BLaER1 treated with 17β-estradiol and CSF1 and Interleukin-3, amounts not matched to agents 10 nM and 100 nM (cell line): ENCODE data around the gene LGALS7.

Experiments used
- H3K27ac ChIP-seq, 11 experiments: shearing (Covaris generic); formaldehyde crosslinking; 2 replicates each; pipeline ENCODE4 v1.8.1; 2022
- H3K27me3 ChIP-seq, 11 experiments: shearing (Covaris generic); formaldehyde crosslinking; 2 replicates each; pipeline ENCODE4 v1.8.1; 2022
- H3K36me3 ChIP-seq, 11 experiments: shearing (Covaris generic); formaldehyde crosslinking; 2 replicates each; pipeline ENCODE4 v1.8.1; 2022
- H3K4me1 ChIP-seq, 10 experiments: shearing (Covaris generic); formaldehyde crosslinking; 2 replicates each; pipeline ENCODE4 v1.8.1; 2022
- H3K4me2 ChIP-seq, 11 experiments: shearing (Covaris generic); formaldehyde crosslinking; 2 replicates each; pipeline ENCODE4 v1.8.1; 2022
- H3K4me3 ChIP-seq, 10 experiments: shearing (Covaris generic); formaldehyde crosslinking; 2 replicates each; pipeline ENCODE4 v1.8.1; 2022
- H3K9ac ChIP-seq, 11 experiments: shearing (Covaris generic); formaldehyde crosslinking; 2 replicates each; pipeline ENCODE4 v1.8.1; 2022
- H3K9me3 ChIP-seq, 11 experiments: shearing (Covaris generic); formaldehyde crosslinking; replicated peaks in 1 of 11; 2 replicates each; pipeline ENCODE4 v1.8.1; 2022
- H4K20me1 ChIP-seq, 11 experiments: shearing (Covaris generic); formaldehyde crosslinking; 2 replicates each; pipeline ENCODE4 v1.8.1; 2022
- Cebpa-rat ChIP-seq, 11 experiments: shearing (Covaris generic); IDR thresholded peaks; 2 replicates each; pipeline ENCODE4 v1.8.1; 2022

LGALS7 gene

DNA sequence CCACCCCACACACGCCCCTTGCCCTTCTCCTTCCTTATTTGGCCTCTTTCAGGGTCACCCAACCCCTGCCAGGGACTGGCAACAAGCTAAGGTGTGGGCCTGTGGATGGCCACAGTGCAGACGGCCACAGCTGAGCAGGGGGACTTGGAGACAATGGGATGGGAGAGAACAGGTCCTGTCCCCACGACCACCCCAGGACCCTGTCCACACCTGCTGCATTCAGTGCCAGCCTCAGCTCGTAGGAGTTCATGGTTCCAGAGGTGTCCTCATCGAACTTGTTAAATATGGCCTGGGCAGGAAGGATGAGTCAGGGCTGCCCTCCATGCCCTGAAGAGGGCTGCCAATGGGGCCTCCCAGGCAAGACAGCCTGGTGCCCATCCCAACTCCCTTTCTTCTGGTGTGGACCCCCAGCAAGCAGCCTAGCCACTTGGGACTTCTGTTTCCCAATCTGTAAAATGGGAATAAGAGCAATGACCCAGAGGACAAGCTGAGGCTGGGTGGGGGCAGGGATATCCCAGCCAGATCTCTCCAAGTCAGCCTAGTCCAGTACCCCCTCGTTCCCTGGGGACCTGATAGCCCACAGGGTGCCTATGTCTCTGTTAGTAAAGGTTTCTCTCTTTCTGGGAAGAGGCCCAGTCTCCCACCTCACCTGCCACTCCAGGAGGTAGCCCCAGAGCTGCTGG, 39.7 kb downstream of the LGALS7 start:
- Histone ChIP-seq H3K4me3 (0 out of 20 replicates have a peak overlapping the region, but pooled peaks of 1 of the 10 experiments have one; percentile 29), H3K9ac (peak overlapping the region in 8 of 11 experiments; percentile 21 to 55 (median 37); a peak in 9 of 22 replicates), H4K20me1 (peaks cover 0 to 14% (median 0%) of the 10 kb centered on the region in 11 experiments; a peak in 5 of 22 replicates), H3K4me1 (peaks cover 26 to 48% (median 38%) of the 10 kb centered on the region in 10 experiments), H3K9me3 (no peaks in the 10 kb centered on the region), H3K27ac (peak overlapping the region in 8 of 11 experiments; percentile 35 to 74 (median 56); a peak in 12 of 22 replicates), H3K27me3 (peaks cover 3 to 20% (median 18%) of the 10 kb centered on the region in 11 experiments; a peak in 20 of 22 replicates), H3K4me2 (peak overlapping the region; percentile 58 to 89 (median 74)), H3K36me3 (peaks cover 9 to 34% (median 25%) of the 10 kb centered on the region in 11 experiments)
- no peak for TF ChIP-seq Cebpa-rat (IDR thresholded peaks at IDR 0.05)

DNA sequence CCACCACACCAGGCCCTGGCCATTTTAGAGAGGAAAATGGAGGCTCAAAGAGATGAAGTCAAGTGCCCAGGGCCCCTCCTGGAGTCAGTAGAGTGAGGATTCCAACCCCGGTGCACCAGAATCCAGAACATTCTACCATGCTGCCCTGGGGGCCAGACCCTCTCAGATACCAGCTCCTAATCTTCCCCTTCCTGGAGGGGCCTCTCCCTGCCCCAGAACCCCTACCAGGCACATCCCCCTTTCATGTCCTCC, 40.1 kb downstream of the LGALS7 start:
- H3K4me3 ChIP-seq, result no peak overlapping the region
- H3K36me3 ChIP-seq, result peaks cover 9 to 36% (median 25%) of the 10 kb centered on the region in 11 experiments
- no peak for TF ChIP-seq Cebpa-rat (IDR thresholded peaks at IDR 0.05)
- no peaks in the 10 kb centered on the region for H3K9me3 ChIP-seq
- peak overlapping the region in 7 of 11 experiments; percentile 64 to 89 (median 77); a peak in 10 of 22 replicates for H3K4me2 ChIP-seq
- peaks cover 0 to 14% (median 0%) of the 10 kb centered on the region in 11 experiments; a peak in 5 of 22 replicates for H4K20me1 ChIP-seq
- H3K9ac ChIP-seq, result no peak overlapping the region
- peak overlapping the region in 4 of 11 experiments; percentile 55 to 74 (median 73); a peak in 4 of 22 replicates for H3K27ac ChIP-seq
- H3K27me3 ChIP-seq, result peaks cover 3 to 20% (median 18%) of the 10 kb centered on the region in 11 experiments; a peak in 20 of 22 replicates
- peaks cover 26 to 51% (median 38%) of the 10 kb centered on the region in 10 experiments for H3K4me1 ChIP-seq

DNA sequence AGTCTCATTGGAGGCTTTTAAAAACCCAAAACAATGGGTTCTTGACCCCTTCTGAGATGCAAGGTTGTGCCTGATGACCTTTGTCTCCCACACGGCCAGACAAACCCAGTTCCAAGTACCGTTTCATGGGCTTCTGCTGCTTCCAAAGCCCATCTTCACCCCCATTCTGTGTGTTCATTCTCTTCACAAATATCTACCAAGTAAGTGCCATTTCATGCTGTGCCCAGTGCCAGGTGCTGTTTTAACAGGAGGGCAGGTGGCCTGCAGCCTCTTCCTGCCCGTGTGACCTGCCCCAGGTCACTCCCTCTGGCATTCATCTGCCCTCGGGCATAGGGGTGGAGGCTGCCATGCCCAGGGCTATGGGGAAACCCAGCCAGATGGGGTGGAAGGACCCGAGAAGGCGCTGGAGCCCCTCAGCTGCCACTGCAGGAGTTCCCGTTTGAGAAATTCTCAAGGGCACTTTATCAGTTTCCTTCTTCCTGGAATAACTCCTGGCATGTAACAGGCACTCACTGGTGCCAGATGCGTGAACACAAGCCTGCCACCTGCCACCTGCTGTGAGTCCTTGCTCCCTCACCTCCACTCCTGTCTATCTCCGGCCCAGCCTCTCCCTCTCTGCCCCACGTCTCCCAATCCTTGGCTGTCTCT, 41.5 kb downstream of the LGALS7 start:
- H3K27ac ChIP-seq, result peak overlapping the region in 2 of 11 experiments; percentile 10 to 22; a peak in 3 of 22 replicates
- peaks cover 0 to 27% (median 7%) of the 10 kb centered on the region in 11 experiments; a peak in 9 of 22 replicates for H4K20me1 ChIP-seq
- no peaks in the 10 kb centered on the region for H3K9me3 ChIP-seq
- peaks cover 22 to 54% (median 37%) of the 10 kb centered on the region in 10 experiments for H3K4me1 ChIP-seq
- no peak overlapping the region; a peak in 1 of 22 replicates for H3K9ac ChIP-seq
- peaks cover 3 to 9% (median 8%) of the 10 kb centered on the region in 11 experiments; a peak in 19 of 22 replicates for H3K27me3 ChIP-seq
- peaks cover 21 to 50% (median 37%) of the 10 kb centered on the region in 11 experiments for H3K36me3 ChIP-seq
- TF ChIP-seq Cebpa-rat (IDR thresholded peaks at IDR 0.05), result no peak
- no peak overlapping the region for H3K4me3 ChIP-seq
- no peak overlapping the region for H3K4me2 ChIP-seq

DNA sequence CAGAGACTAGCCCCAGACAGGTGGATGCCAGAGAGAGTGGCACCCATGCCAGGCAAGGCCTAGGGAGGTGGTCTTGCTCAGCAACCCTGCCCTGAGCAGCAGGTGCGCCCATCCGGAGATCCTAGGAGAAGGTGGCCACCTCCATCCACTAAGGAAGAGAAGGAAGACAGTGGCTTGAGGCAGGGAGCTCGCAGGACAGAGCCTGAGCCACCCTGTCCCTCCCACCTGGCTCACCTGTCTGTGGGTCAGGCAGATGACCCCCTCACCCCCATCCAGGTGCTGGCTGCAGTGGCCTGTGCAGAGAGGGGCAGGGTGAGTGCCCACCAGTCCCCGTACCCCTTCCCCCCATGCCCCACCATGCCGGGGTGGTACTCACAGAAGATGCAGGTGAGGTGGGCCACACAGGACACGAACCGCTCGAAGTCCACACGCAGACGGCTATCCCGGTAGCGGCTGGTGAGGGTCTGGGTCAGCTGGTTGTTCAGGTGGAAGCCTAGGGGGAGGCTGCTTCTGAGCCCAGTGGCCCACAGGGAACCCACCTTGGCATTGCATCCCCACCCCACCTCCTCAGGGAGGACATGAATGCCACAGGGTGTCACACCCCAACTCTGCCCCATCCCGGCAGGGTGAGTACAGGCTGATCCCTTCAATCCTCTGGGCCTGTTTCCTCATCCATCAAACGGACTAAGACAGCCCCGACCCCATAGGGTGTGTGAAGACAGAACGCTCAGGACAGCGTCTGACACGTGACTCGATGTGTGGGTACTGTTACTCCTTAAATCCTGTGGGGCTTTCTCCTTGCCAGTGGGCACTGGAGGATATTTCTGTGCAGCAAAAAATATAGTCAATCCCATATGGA, 42.4 kb downstream of the LGALS7 start:
- H3K9ac ChIP-seq, result no peak overlapping the region

DNA sequence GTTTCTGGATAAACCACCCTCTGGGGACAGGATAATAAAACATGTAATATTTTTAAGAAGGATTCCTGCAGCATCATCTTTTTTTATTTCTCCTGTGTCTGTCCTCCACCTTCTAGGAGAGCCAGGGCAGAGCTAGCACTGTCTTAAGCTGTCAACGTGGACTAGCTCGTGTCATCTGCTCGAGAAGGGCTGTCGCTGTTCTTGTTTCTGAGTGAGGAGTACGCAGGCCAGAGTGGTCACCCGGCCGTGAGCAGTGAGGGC, 42.9 kb downstream of the LGALS7 start:
- H3K4me2 ChIP-seq, result no peak overlapping the region
- H3K4me1 ChIP-seq, result peaks cover 21 to 45% (median 29%) of the 10 kb centered on the region in 10 experiments
- H3K36me3 ChIP-seq, result peaks cover 35 to 64% (median 51%) of the 10 kb centered on the region in 11 experiments
- no peaks in the 10 kb centered on the region for H3K27me3 ChIP-seq
- no peak for TF ChIP-seq Cebpa-rat (IDR thresholded peaks at IDR 0.05)
- no peak overlapping the region for H3K4me3 ChIP-seq
- no peaks in the 10 kb centered on the region for H3K9me3 ChIP-seq
- no peak overlapping the region for H3K27ac ChIP-seq
- no peak overlapping the region for H3K9ac ChIP-seq
- peaks cover 0 to 34% (median 9%) of the 10 kb centered on the region in 11 experiments; a peak in 10 of 22 replicates for H4K20me1 ChIP-seq

More for the DNA sequence above, 42.4 kb downstream of the LGALS7 start:
- no peak overlapping the region for H3K4me2 ChIP-seq
- peaks cover 22 to 47% (median 30%) of the 10 kb centered on the region in 10 experiments for H3K4me1 ChIP-seq
- H3K9me3 ChIP-seq, result no peaks in the 10 kb centered on the region
- no peak overlapping the region for H3K4me3 ChIP-seq
- peaks cover 0 to 34% (median 8%) of the 10 kb centered on the region in 11 experiments; a peak in 9 of 22 replicates for H4K20me1 ChIP-seq
- no peak overlapping the region for H3K27ac ChIP-seq
- no peak for TF ChIP-seq Cebpa-rat (IDR thresholded peaks at IDR 0.05)
- peaks cover 0 to 1% (median under 1%) of the 10 kb centered on the region in 11 experiments; a peak in 13 of 22 replicates for H3K27me3 ChIP-seq
- H3K36me3 ChIP-seq, result peaks cover 29 to 58% (median 45%) of the 10 kb centered on the region in 11 experiments

DNA sequence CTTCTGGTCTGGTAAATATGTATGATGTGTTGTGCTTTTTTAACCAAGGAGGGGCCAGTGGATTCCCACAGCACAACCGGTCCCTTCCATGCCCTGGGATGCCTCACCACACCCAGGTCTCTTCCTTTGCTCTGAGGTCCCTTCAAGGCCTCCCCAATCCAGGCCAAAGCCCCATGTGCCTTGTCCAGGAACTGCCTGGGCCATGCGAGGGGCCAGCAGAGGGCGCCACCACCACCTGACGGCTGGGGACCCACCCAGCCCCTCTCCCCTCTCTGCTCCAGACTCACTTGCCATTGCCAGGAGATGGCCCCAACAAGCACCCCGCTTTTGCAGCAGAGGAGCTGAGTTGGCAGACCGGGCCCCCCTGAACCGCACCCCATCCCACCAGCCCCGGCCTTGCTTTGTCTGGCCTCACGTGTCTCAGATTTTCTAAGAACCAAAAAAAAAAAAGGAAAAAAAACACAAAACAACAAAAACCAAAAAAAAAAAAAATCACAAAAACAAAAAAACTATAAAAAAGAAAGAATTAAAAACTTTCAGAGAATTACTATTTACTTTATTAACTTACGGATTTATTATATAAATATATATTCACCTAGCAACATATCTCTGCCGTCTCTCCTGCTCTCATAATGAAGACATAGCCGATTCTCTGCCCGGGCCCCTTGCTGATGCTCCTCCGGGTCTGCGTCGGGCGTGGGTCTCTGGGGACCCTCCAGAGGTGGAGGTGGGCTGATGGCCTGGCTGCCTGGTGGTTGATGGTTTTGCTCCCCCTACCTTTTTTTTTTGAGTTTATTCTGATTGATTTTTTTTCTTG, 43.5 kb downstream of the LGALS7 start:
- H3K4me2 ChIP-seq, result no peak overlapping the region
- H3K4me3 ChIP-seq, result no peak overlapping the region
- H4K20me1 ChIP-seq, result peaks cover 0 to 32% (median 5%) of the 10 kb centered on the region in 11 experiments; a peak in 10 of 22 replicates
- no peaks in the 10 kb centered on the region for H3K27me3 ChIP-seq
- TF ChIP-seq Cebpa-rat (IDR thresholded peaks at IDR 0.05), result no peak
- H3K4me1 ChIP-seq, result peaks cover 16 to 40% (median 24%) of the 10 kb centered on the region in 10 experiments
- H3K9ac ChIP-seq, result no peak overlapping the region
- peaks cover 40 to 69% (median 56%) of the 10 kb centered on the region in 11 experiments for H3K36me3 ChIP-seq
- no peaks in the 10 kb centered on the region for H3K9me3 ChIP-seq
- no peak overlapping the region for H3K27ac ChIP-seq

DNA sequence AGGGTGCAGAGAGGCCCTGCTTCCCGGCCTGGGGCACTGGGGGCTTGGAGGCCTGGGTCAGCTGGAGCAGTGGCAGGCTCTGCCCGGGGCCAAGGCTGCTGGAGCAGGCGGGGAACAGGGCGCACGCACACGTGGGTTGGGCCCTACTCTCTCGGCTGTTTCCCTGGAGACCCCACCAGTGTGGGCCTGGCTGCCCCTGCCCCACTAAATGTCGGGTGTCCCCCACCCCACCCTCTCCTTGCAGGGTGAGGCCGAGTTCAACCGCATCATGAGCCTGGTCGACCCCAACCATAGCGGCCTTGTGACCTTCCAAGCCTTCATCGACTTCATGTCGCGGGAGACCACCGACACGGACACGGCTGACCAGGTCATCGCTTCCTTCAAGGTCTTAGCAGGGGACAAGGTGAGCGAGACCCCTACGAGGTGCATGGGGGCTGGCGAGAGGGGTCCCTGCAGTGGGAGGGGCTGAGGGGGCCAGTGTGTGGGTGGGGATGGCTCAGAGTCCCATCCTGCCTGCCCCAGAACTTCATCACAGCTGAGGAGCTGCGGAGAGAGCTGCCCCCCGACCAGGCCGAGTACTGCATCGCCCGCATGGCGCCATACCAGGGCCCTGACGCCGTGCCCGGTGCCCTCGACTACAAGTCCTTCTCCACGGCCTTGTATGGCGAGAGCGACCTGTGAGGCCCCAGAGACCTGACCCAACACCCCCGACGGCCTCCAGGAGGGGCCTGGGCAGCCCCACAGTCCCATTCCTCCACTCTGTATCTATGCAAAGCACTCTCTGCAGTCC, 44.4 kb downstream of the LGALS7 start:
- H3K9me3 ChIP-seq, result no peaks in the 10 kb centered on the region
- peaks cover 49 to 78% (median 65%) of the 10 kb centered on the region in 11 experiments for H3K36me3 ChIP-seq
- H4K20me1 ChIP-seq, result peaks cover 0 to 38% (median 0%) of the 10 kb centered on the region in 11 experiments; a peak in 7 of 22 replicates
- H3K27me3 ChIP-seq, result no peaks in the 10 kb centered on the region
- H3K4me1 ChIP-seq, result peaks cover 7 to 31% (median 15%) of the 10 kb centered on the region in 10 experiments
- peak overlapping the region in 3 of 11 experiments; percentile 17 to 37 (median 32); a peak in 1 of 22 replicates for H3K27ac ChIP-seq
- no peak for TF ChIP-seq Cebpa-rat (IDR thresholded peaks at IDR 0.05)
- peak overlapping the region in 5 of 11 experiments; percentile 11 to 33 (median 31); a peak in 5 of 22 replicates for H3K9ac ChIP-seq
- H3K4me3 ChIP-seq, result no peak overlapping the region
- H3K4me2 ChIP-seq, result 0 out of 22 replicates have a peak overlapping the region, but pooled peaks of 1 of the 11 experiments have one; percentile 9
